Left lobe of liver (tissue), 2 donors: ENCODE results near the gene ZNF181. TPM values are rescaled to one million over a fixed set of nuclear protein-coding genes. Genes with fewer than 3 reads are reported as not detected.

Source experiments
- ATAC-seq: fragments of 200-7000 bp; cut with Tn5 transposase; one replicate; pipeline ENCODE4 v1.9.1; 2020; ENCODE audit warnings: mild to moderate bottlenecking, moderate library complexity
- DNase-seq: peaks from one replicate; pipeline ENCODE4 v3.0.0-alpha.2; 2020; ENCODE audit warnings: low spot score
- total RNA-seq: library from RNA; stranded (reverse); gene quantifications from one replicate; pipeline ENCODE4 v1.2.1, GENCODE V29; 2021
- donor health status: DM: no; HTN: no; CAD: no; lungs with moderate emphysema.
- donor health status: DM: no; HTN: yes; CAD: no.

ZNF181 gene
- total RNA-seq, 1 donor from 2014 or later, result 7.5 TPM

DNA sequence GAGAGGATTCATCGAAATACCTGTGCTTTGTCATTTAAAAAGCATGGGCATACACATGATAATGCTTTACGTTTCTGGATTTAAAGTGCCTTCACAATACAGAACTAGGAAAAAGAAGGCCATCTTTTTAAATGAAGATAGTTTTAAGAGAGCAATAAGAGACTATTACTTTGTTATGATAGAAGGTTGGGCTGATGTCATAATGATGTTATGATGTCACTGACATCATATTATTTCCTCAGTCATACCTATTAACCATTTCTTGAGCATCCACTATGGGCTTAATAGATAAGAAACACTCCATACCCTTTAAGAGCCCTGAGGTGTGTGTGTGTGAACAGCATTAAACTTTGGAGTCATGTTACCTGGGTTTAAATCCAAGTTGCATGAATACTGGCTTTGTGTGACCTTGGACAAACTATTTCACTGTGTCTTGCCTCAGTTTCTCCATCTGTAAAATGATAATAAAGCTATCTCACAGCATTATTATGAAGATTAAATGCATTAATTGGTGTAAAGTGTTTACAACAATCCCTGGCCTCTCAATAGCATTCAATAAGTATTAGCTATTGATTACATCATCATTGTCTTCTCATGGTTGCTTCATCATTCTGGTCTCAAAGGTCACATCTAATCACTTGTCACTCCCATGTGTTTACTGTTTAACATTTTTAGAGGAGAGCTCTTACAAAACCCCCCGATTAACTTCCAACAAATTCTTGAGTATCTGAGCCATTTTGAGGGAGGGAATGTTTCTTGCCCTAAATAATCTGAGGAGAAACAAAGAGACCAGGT, 11.1 kb downstream of the ZNF181 start:
- DNase-seq, result no peak
- ATAC-seq, result no peak

DNA sequence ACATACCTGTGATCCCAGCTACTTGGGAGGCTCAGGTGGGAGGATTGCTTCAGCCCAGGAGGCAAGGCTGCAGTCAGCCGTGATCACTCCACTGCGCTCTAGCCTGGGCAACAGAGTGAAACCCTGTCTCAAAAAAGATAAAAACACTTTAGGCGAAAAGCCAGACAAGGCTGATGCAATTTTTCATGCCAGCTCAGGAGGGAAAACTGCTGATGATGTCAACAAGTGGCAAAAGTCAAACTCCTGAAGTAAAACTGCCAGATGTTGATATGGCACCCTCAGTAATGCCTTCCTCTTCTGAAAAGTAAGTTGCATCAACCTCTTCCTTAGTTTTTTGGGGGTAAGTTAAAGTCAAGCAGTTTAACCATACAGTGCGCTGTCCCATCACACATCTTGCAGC, 23.4 kb downstream of the ZNF181 start:
- ATAC-seq, result no peak

DNA sequence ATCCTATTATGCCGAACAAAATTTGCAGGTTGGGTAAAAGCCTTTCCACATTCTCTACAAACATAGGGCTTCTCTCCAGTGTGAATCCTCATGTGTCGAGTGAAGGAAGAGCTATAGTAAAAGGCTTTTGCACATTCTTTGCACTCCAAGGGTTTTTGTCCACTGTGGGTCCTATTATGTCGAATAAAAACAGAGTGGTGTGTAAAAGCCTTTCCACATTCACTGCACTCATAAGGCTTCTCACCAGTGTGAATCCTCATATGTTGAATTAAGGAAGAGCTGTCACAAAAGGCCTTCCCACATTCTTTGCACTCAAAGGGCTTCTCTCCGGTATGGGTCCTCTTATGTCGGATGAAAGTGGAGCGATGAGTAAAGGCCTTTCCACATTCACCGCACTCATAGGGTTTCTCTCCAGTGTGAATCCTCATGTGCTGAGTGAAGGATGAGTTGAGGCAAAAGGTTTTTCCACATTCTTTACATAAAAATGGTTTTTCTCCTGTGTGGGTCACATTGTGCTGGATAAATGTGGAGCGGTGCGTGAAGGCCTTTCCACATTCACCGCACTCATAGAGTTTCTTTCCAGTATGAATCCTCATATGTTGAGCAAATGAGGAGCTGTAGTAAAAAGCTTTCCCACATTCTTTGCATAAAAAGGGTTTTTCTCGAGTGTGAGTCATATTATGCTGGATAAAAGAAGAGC, 25.3 kb downstream of the ZNF181 start:
- ATAC-seq (no peak), DNase-seq (no peak)

More for the DNA sequence above, 23.4 kb downstream of the ZNF181 start:
- no peak for DNase-seq

DNA sequence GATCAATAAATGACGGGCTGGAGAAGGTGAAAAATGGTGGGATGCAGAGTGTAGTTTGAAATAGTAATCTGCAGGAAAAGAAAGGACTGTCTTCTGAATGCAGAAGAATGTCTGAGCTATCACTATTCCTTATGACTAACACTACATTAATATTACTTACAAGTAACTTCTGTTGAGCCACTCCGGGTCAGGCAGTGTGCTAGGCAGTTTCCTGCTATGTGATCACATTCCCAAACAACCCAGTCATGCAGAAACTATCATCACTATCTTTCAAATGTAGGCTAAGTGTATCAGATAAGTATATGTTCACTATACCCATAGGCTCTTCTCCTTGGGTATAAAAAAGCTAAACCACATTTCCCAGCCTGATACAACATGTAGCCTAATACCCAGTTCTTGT, 32.3 kb downstream of the ZNF181 start:
- ATAC-seq (no peak), DNase-seq (no peak)

DNA sequence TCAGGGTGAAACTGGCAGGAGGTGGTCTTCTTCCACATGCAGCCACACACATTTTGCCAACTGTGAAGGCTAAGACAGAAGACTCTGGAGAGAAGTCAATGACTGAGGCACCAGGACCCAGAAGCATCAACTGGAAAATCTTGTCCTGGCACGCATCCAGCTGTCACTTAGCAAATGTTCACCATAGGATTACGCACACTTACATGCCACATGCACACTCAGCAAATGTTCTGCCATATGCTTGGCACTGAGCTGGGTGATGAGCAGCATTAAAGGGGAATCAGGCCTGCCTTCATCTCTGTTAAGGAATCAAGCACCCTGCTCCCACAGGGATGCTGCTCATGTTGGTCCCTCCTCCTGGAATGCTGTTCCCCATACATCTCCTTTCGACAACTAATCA, 33.9 kb downstream of the ZNF181 start:
- DNase-seq (no peak), ATAC-seq (no peak)

- ATAC-seq, result peak; percentile 99
- DNase-seq, result peak; percentile 94
Measured at GRCh38 chr19:34772697-34773554, 38.9 kb downstream of the ZNF181 start, which contains the start of gene ZNF599. Gene ZNF599, minus strand, starts transcription at chr19:34773215. Its CDS starts 374 bp downstream, at chr19:34772841.

DNA sequence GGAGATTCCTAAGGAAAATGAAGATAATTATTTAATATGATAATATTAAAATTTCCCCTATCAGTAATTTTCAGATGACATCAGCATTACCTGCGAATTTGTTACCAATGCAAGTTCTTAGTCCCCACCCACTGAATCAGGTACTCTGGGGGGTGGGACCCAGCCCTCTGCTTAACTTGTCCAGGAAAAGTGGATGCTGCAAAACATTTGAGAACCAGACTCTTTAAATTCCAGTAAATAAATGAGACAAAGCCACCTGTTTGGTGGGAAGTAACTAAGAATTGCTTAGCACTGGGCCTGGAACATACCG, 39.5 kb downstream of the ZNF181 start:
- DNase-seq, result no peak

GRCh38 chr19:34774857-34775256, 40.8 kb downstream of the ZNF181 start:
- ATAC-seq (no peak), DNase-seq (no peak)

More for the DNA sequence above, 39.5 kb downstream of the ZNF181 start:
- no peak for ATAC-seq

GRCh38 chr19:34778342-34778741, 44.3 kb downstream of the ZNF181 start:
- DNase-seq, result no peak
- ATAC-seq, result no peak

- no peak for DNase-seq
- no peak for ATAC-seq
Measured at GRCh38 chr19:34779652-34780051, 45.6 kb downstream of the ZNF181 start.

DNA sequence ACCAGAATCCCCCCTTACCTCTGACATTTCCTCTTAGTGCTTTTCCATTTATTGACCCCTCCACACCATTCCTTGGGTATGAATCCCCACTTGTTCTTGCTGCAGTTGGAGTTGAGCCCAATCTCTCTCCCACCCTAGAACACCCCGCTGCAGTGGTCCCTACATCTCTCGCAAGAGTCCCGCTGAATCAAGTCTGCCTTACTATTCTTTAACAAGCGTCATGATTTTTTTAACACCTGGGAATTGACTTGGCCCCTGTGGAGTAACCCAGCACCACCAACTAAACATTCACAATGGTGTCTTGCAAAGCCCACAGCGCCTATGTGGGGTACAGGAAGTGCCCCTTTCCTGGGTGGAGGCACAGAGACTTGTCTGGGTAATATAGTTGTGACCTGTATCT, 52.2 kb downstream of the ZNF181 start:
- DNase-seq (no peak), ATAC-seq (no peak)

GRCh38 chr19:34787059-34787824, 53.2 kb downstream of the ZNF181 start:
- no peak for DNase-seq
- no peak for ATAC-seq

- ATAC-seq, result no peak
Measured at GRCh38 chr19:34788074-34788473, 54.0 kb downstream of the ZNF181 start.

GRCh38 chr19:34793565-34793964, 59.5 kb downstream of the ZNF181 start:
- DNase-seq, result no peak
- ATAC-seq, result no peak

More at GRCh38 chr19:34788074-34788473, 54.0 kb downstream of the ZNF181 start:
- no peak for DNase-seq

- ATAC-seq (no peak), DNase-seq (no peak)
Measured at GRCh38 chr19:34794066-34794960, 60.3 kb downstream of the ZNF181 start.
